ENCODE measurements around the gene ESPN. TPM values are rescaled to one million over a fixed set of nuclear protein-coding genes. Genes with fewer than 3 reads are reported as not detected.

The ESPN gene
- total RNA-seq, 1 donor from 2014 or later = 0.24 TPM

Other genes starting within 250 kb of the ESPN start
- gene CHD5, start 244.5 kb upstream of the ESPN start, total RNA-seq (ENCODE audit: insufficient read depth, low replicate concordance) = 2.4 TPM
- gene RPL22, start 225.2 kb upstream of the ESPN start, total RNA-seq (ENCODE audit: insufficient read depth, low replicate concordance) = 196 TPM
- gene RNF207, start 218.7 kb upstream of the ESPN start, total RNA-seq (ENCODE audit: insufficient read depth, low replicate concordance) = 11.1 TPM
- 36.4 TPM for gene ICMT, start 188.8 kb upstream of the ESPN start, total RNA-seq (ENCODE audit: insufficient read depth, low replicate concordance)
- not detected for gene HES3, start 180.6 kb upstream of the ESPN start, total RNA-seq (ENCODE audit: insufficient read depth, low replicate concordance)
- gene GPR153, start 163.7 kb upstream of the ESPN start, total RNA-seq (ENCODE audit: insufficient read depth, low replicate concordance) = 17.6 TPM
- gene ACOT7, start 31.0 kb upstream of the ESPN start, total RNA-seq (ENCODE audit: insufficient read depth, low replicate concordance) = 7.5 TPM
- gene HES2, start 4.9 kb upstream of the ESPN start, total RNA-seq (ENCODE audit: insufficient read depth, low replicate concordance) = 0.24 TPM
- gene TNFRSF25, start 41.4 kb downstream of the ESPN start, total RNA-seq (ENCODE audit: insufficient read depth, low replicate concordance) = 21.4 TPM
- gene PLEKHG5, start 66.9 kb downstream of the ESPN start, total RNA-seq (ENCODE audit: insufficient read depth, low replicate concordance) = 17.1 TPM
- gene NOL9, start 129.7 kb downstream of the ESPN start, total RNA-seq (ENCODE audit: insufficient read depth, low replicate concordance) = 43.1 TPM
- gene TAS1R1, start 130.5 kb downstream of the ESPN start, total RNA-seq (ENCODE audit: insufficient read depth, low replicate concordance) = not detected
- gene ZBTB48, start 155.2 kb downstream of the ESPN start, total RNA-seq (ENCODE audit: insufficient read depth, low replicate concordance) = 24.1 TPM
- 32.3 TPM for gene KLHL21, start 178.1 kb downstream of the ESPN start, total RNA-seq (ENCODE audit: insufficient read depth, low replicate concordance)
- gene PHF13, start 189.0 kb downstream of the ESPN start, total RNA-seq (ENCODE audit: insufficient read depth, low replicate concordance) = 20.9 TPM
- 17.1 TPM for gene THAP3, start 200.1 kb downstream of the ESPN start, total RNA-seq (ENCODE audit: insufficient read depth, low replicate concordance)

Measured in umbilical cord (tissue), 1 donor.